Parathyroid adenoma (tissue), 2 donors: Measurements from ENCODE around the gene SPON1.

Source experiments
- H2AFZ ChIP-seq: fragments of 300-600 bp; sonication (generic); one replicate; pipeline ENCODE4 v1.7.0; 2017; ENCODE audit warnings: antibody characterized with exemption, mild to moderate bottlenecking
- H3K27ac ChIP-seq: fragments of 300-600 bp; sonication (generic); one replicate; pipeline ENCODE4 v1.7.0; 2017
- H3K27me3 ChIP-seq: fragments of 300-600 bp; sonication (generic); one replicate; pipeline ENCODE4 v1.7.0; 2017; ENCODE audit warnings: low read length; ENCODE audit not compliant: control insufficient read depth, insufficient read depth
- H3K36me3 ChIP-seq: fragments of 300-600 bp; sonication (generic); one replicate; pipeline ENCODE4 v1.7.0; 2017; ENCODE audit warnings: low read length; ENCODE audit not compliant: control insufficient read depth, insufficient read depth
- H3K4me1 ChIP-seq: fragments of 300-600 bp; sonication (generic); one replicate; pipeline ENCODE4 v1.7.0; 2017; ENCODE audit warnings: control low read depth
- H3K4me2 ChIP-seq: fragments of 300-600 bp; sonication (generic); one replicate; pipeline ENCODE4 v1.7.0; 2017; ENCODE audit warnings: low read length
- H3K4me3 ChIP-seq: fragments of 300-600 bp; sonication (generic); one replicate; pipeline ENCODE4 v1.7.0; 2017; ENCODE audit warnings: low read depth, low read length
- H3K79me2 ChIP-seq: fragments of 300-600 bp; sonication (generic); one replicate; pipeline ENCODE4 v1.7.0; 2017; ENCODE audit warnings: control low read depth
- H3K9ac ChIP-seq: fragments of 300-600 bp; sonication (generic); one replicate; pipeline ENCODE4 v1.7.0; 2017; ENCODE audit warnings: mild to moderate bottlenecking
- H3K9me3 ChIP-seq: fragments of 300-600 bp; sonication (generic); one replicate; pipeline ENCODE4 v1.7.0; 2017; ENCODE audit warnings: low read length; ENCODE audit not compliant: control insufficient read depth
- TF ChIP-seq, protein P1 (sequence below): fragments of 300-600 bp; sonication (generic); IDR thresholded peaks from one replicate; pipeline ENCODE4 v1.7.0; 2017; ENCODE audit warnings: antibody characterized with exemption, mild to moderate bottlenecking
- donor health status: primary hyperparathyroidism.

The SPON1 gene

GRCh38 chr11:14125529-14125928 lies 163.0 kb downstream of the SPON1 start:
- H3K79me2 ChIP-seq = no peaks in the 10 kb centered on the region
- TF ChIP-seq, protein P1, sequence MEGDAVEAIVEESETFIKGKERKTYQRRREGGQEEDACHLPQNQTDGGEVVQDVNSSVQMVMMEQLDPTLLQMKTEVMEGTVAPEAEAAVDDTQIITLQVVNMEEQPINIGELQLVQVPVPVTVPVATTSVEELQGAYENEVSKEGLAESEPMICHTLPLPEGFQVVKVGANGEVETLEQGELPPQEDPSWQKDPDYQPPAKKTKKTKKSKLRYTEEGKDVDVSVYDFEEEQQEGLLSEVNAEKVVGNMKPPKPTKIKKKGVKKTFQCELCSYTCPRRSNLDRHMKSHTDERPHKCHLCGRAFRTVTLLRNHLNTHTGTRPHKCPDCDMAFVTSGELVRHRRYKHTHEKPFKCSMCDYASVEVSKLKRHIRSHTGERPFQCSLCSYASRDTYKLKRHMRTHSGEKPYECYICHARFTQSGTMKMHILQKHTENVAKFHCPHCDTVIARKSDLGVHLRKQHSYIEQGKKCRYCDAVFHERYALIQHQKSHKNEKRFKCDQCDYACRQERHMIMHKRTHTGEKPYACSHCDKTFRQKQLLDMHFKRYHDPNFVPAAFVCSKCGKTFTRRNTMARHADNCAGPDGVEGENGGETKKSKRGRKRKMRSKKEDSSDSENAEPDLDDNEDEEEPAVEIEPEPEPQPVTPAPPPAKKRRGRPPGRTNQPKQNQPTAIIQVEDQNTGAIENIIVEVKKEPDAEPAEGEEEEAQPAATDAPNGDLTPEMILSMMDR = no peak
- H3K9me3 ChIP-seq = no peaks in the 10 kb centered on the region
- H3K27me3 ChIP-seq = no peaks in the 10 kb centered on the region
- H2AFZ ChIP-seq = no peak overlapping the region
- no peak overlapping the region for H3K9ac ChIP-seq
- H3K4me3 ChIP-seq = no peak overlapping the region
- no peaks in the 10 kb centered on the region for H3K36me3 ChIP-seq
- H3K27ac ChIP-seq = no peak overlapping the region
- no peak overlapping the region for H3K4me2 ChIP-seq
- H3K4me1 ChIP-seq = no peaks in the 10 kb centered on the region

GRCh38 chr11:14127679-14128078 lies 165.2 kb downstream of the SPON1 start:
- H3K9me3 ChIP-seq = no peaks in the 10 kb centered on the region
- H3K4me1 ChIP-seq = no peaks in the 10 kb centered on the region
- no peak overlapping the region for H3K27ac ChIP-seq
- no peaks in the 10 kb centered on the region for H3K79me2 ChIP-seq
- no peak overlapping the region for H3K9ac ChIP-seq
- H3K4me3 ChIP-seq = no peak overlapping the region
- H2AFZ ChIP-seq = no peak overlapping the region
- TF ChIP-seq, protein P1 = no peak
- no peaks in the 10 kb centered on the region for H3K27me3 ChIP-seq
- H3K4me2 ChIP-seq = no peak overlapping the region
- H3K36me3 ChIP-seq = no peaks in the 10 kb centered on the region

- Histone ChIP-seq H3K4me2 (no peak overlapping the region), H3K9ac (no peak overlapping the region), H3K27me3 (no peaks in the 10 kb centered on the region), H3K9me3 (no peaks in the 10 kb centered on the region), H3K4me3 (no peak overlapping the region), H3K27ac (no peak overlapping the region), H3K36me3 (no peaks in the 10 kb centered on the region), H2AFZ (no peak overlapping the region), H3K4me1 (no peaks in the 10 kb centered on the region), H3K79me2 (no peaks in the 10 kb centered on the region)
- TF ChIP-seq, protein P1 = no peak
Observed at GRCh38 chr11:14132312-14132711, 169.8 kb downstream of the SPON1 start.

GRCh38 chr11:14133381-14133780 lies 170.9 kb downstream of the SPON1 start:
- no peaks in the 10 kb centered on the region for H3K27me3 ChIP-seq
- TF ChIP-seq, protein P1 = no peak
- no peaks in the 10 kb centered on the region for H3K9me3 ChIP-seq
- H2AFZ ChIP-seq = no peak overlapping the region
- no peaks in the 10 kb centered on the region for H3K79me2 ChIP-seq
- no peak overlapping the region for H3K9ac ChIP-seq
- H3K27ac ChIP-seq = no peak overlapping the region
- no peaks in the 10 kb centered on the region for H3K36me3 ChIP-seq
- H3K4me1 ChIP-seq = no peaks in the 10 kb centered on the region
- H3K4me2 ChIP-seq = no peak overlapping the region
- no peak overlapping the region for H3K4me3 ChIP-seq

- Histone ChIP-seq H3K9ac (no peak overlapping the region), H3K36me3 (no peaks in the 10 kb centered on the region), H3K4me3 (no peak overlapping the region), H3K27me3 (no peaks in the 10 kb centered on the region), H3K79me2 (no peaks in the 10 kb centered on the region), H3K4me1 (no peaks in the 10 kb centered on the region), H2AFZ (no peak overlapping the region), H3K4me2 (no peak overlapping the region), H3K9me3 (no peaks in the 10 kb centered on the region), H3K27ac (no peak overlapping the region)
- TF ChIP-seq, protein P1 = no peak
Observed at GRCh38 chr11:14136561-14136960, 174.0 kb downstream of the SPON1 start.
